Measurements from ENCODE around the gene ABCD1. TPM values are rescaled to one million over a fixed set of nuclear protein-coding genes. Genes with fewer than 3 reads are reported as not detected.

ABCD1 gene
- total RNA-seq, 2 experiments from 2014 or later: 8.6 to 9.2 TPM

DNA sequence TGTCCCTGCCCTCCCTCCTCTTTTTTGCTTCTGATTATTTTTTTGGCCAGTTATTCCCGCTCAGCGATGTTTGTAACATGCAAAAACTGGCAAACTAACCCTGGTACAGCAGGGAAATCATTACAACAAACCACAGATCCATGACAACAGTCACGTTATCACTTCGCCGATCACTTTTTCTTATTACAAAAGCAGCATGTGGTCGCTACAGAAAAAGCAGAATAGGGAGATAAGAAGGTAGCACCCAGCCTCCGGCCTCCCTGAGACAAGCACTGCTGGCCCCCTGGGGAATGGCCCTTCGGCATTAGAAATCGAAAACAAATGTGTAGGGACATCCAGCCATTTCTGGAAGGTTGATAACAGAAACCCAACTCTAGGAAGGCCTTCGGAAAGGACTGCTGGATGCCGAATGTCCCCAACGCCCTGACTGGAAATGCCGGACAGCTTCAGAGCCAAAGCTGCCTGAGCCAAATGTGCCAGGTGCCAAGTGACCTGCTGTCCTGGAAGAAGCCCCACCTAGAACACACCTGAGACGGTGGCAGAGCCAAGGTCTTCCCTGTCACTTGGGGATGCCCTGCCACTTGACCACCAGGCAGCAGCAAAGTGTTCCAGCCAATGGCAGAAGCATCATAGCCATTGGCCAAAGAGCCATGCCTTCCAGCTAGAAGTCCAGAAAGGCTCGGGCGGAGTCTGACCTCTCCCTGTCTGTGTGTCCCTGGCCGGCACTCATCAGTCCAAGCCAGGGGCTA is 66.6 kb downstream of the ABCD1 start:
- no peaks in the 10 kb centered on the region for H3K27me3 Mint-ChIP-seq
- H3K4me1 Mint-ChIP-seq (ENCODE audit: low read depth): peaks cover 13% of the 10 kb centered on the region
- no peak for DNase-seq
- ChIA-PET POLR2A (interaction anchor here (0.6 kb wide), 1 partner anchor 158 kb away, joined by 3 read pairs; no protein-coding TSS in a partner anchor), CTCF (no interaction called here)
- intact Hi-C loops (cut with DNase I, micrococcal nuclease): loop anchor here in 1 of 2 experiments (5.0 kb wide), 1 partner anchor 64 kb away; no protein-coding TSS in a partner anchor
- Histone ChIP-seq H3K9me3 (ENCODE audit: control insufficient read depth in 1 of 2, insufficient read depth in 1 of 2, low read length in 2 of 2) (no peaks in the 10 kb centered on the region), H3K4me1 (ENCODE audit: insufficient read depth, low read length) (peaks cover 38% of the 10 kb centered on the region), H3K27ac (ENCODE audit: low read depth in 1 of 2, low read length in 2 of 2) (no peak overlapping the region), H3K4me3 (ENCODE audit: low read length) (no peak overlapping the region), H3K27me3 (ENCODE audit: control insufficient read depth in 1 of 2, insufficient read depth in 2 of 2, low read length in 2 of 2) (no peaks in the 10 kb centered on the region), H3K36me3 (ENCODE audit: insufficient read depth, low read length) (peaks cover 24% of the 10 kb centered on the region)
- H3K4me3 Mint-ChIP-seq: no peak overlapping the region
- no peaks in the 10 kb centered on the region for H3K9me3 Mint-ChIP-seq
- TF ChIP-seq CTCF (IDR thresholded peaks at IDR 0.05): no peak
- H3K36me3 Mint-ChIP-seq (ENCODE audit: low read depth): peaks cover 19% of the 10 kb centered on the region
- H3K27ac Mint-ChIP-seq: no peak overlapping the region
- no peak for ATAC-seq (ENCODE audit: poor library complexity)

- peaks cover 14% of the 10 kb centered on the region for H3K4me1 Mint-ChIP-seq (ENCODE audit: low read depth)
- H3K4me3 Mint-ChIP-seq: peak overlapping the region; percentile 97
- no peak for TF ChIP-seq CTCF (IDR thresholded peaks at IDR 0.05)
- ChIA-PET POLR2A (no interaction called here), CTCF (no interaction called here)
- Histone ChIP-seq H3K27ac (ENCODE audit: low read depth in 1 of 2, low read length in 2 of 2) (no peak overlapping the region), H3K4me1 (ENCODE audit: insufficient read depth, low read length) (peaks cover 44% of the 10 kb centered on the region), H3K36me3 (ENCODE audit: insufficient read depth, low read length) (peaks cover 33% of the 10 kb centered on the region), H3K9me3 (ENCODE audit: control insufficient read depth in 1 of 2, insufficient read depth in 1 of 2, low read length in 2 of 2) (no peaks in the 10 kb centered on the region), H3K27me3 (ENCODE audit: control insufficient read depth in 1 of 2, insufficient read depth in 2 of 2, low read length in 2 of 2) (no peaks in the 10 kb centered on the region), H3K4me3 (ENCODE audit: low read length) (no peak overlapping the region)
- H3K36me3 Mint-ChIP-seq (ENCODE audit: low read depth): peaks cover 17% of the 10 kb centered on the region
- intact Hi-C loops (cut with DNase I, micrococcal nuclease): loop anchor here in 1 of 2 experiments (5.0 kb wide), 1 partner anchor 65 kb away; no protein-coding TSS in a partner anchor
- H3K9me3 Mint-ChIP-seq: no peaks in the 10 kb centered on the region
- ATAC-seq (ENCODE audit: poor library complexity) (no peak), DNase-seq (no peak)
- H3K27ac Mint-ChIP-seq: no peak overlapping the region
- H3K27me3 Mint-ChIP-seq: no peaks in the 10 kb centered on the region
These were observed 67.7 kb downstream of the ABCD1 start for GRCh38 chrX:153792368-153792767.

DNA sequence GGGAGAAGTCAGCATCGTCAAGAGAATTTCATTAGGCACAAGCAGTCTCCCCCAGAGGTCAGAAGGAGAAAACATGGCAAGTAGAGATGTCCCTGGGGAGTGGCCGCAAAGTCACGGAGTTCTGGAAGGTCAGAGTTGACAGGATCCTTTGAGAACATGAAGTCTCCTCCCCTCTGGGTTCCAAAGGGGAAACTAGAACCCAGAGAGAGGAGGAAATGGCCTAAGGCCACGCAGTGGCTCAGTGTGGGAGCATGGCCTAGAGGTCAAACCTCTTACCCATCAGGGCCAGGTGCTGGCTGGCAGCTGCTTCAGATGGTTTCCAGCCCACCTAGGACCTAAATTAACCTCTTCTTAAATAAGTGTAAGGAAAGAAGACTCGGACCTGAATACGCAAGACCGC is 68.6 kb downstream of the ABCD1 start:
- peaks cover 20% of the 10 kb centered on the region for H3K36me3 Mint-ChIP-seq (ENCODE audit: low read depth)
- intact Hi-C loops (cut with DNase I, micrococcal nuclease): loop anchor here in 1 of 2 experiments (5.0 kb wide), 1 partner anchor 66 kb away; no protein-coding TSS in a partner anchor
- ChIA-PET CTCF (no interaction called here), POLR2A (interaction anchor here (0.7 to 2.4 kb wide), 4 partner anchors 113 to 143 kb away, joined by 3 to 29 read pairs (median 7); no protein-coding TSS in a partner anchor)
- ATAC-seq (ENCODE audit: poor library complexity) (no peak), DNase-seq (no peak)
- peaks cover 14% of the 10 kb centered on the region for H3K4me1 Mint-ChIP-seq (ENCODE audit: low read depth)
- Histone ChIP-seq H3K27ac (ENCODE audit: low read depth in 1 of 2, low read length in 2 of 2) (peak overlapping the region; percentile 83 to 92), H3K27me3 (ENCODE audit: control insufficient read depth in 1 of 2, insufficient read depth in 2 of 2, low read length in 2 of 2) (no peaks in the 10 kb centered on the region), H3K9me3 (ENCODE audit: control insufficient read depth in 1 of 2, insufficient read depth in 1 of 2, low read length in 2 of 2) (no peaks in the 10 kb centered on the region), H3K36me3 (ENCODE audit: insufficient read depth, low read length) (peaks cover 31% of the 10 kb centered on the region), H3K4me1 (ENCODE audit: insufficient read depth, low read length) (peaks cover 44% of the 10 kb centered on the region), H3K4me3 (ENCODE audit: low read length) (peak overlapping the region; percentile 89)
- no peaks in the 10 kb centered on the region for H3K27me3 Mint-ChIP-seq
- no peak for TF ChIP-seq CTCF (IDR thresholded peaks at IDR 0.05)
- H3K27ac Mint-ChIP-seq: peak overlapping the region; percentile 89
- H3K4me3 Mint-ChIP-seq: peak overlapping the region; percentile 97
- no peaks in the 10 kb centered on the region for H3K9me3 Mint-ChIP-seq

Other genes with a start within 250 kb of the ABCD1 start
- gene BGN, start 229.9 kb upstream of the ABCD1 start, total RNA-seq: not detected
- gene ATP2B3, start 207.2 kb upstream of the ABCD1 start, total RNA-seq: not detected
- 10 to 100 TPM; 13.9 to 14.1 TPM for gene CCNQ, start 125.7 kb upstream of the ABCD1 start, total RNA-seq
- not detected for gene DUSP9, start 77.7 kb upstream of the ABCD1 start, total RNA-seq
- gene PNCK, start 51.0 kb upstream of the ABCD1 start, total RNA-seq: 1 to 10 TPM in 1 of 2 experiments, under 1 TPM in 1; 0.70 to 1.0 TPM
- under 1 TPM; 0.42 to 0.71 TPM for gene SLC6A8, start 36.9 kb upstream of the ABCD1 start, total RNA-seq
- 10 to 100 TPM; 42.1 to 43.1 TPM for gene BCAP31, start 469 bp upstream of the ABCD1 start, total RNA-seq
- gene PLXNB3, start 39.4 kb downstream of the ABCD1 start, total RNA-seq: not detected
- gene SRPK3, start 56.2 kb downstream of the ABCD1 start, total RNA-seq: not detected
- gene IDH3G, start 69.5 kb downstream of the ABCD1 start, total RNA-seq: 10 to 100 TPM; 46.8 to 47.3 TPM
- 100 to 1,000 TPM; 171 to 173 TPM for gene SSR4, start 69.8 kb downstream of the ABCD1 start, total RNA-seq
- 10 to 100 TPM; 24.8 to 26.8 TPM for gene PDZD4, start 105.7 kb downstream of the ABCD1 start, total RNA-seq
- gene L1CAM, start 161.3 kb downstream of the ABCD1 start, total RNA-seq: 1 to 10 TPM in 1 of 2 experiments, under 1 TPM in 1; 0.89 to 1.2 TPM
- gene AVPR2, start 179.8 kb downstream of the ABCD1 start, total RNA-seq: not detected
- 100 to 1,000 TPM; 456 to 463 TPM for gene ARHGAP4, start 201.4 kb downstream of the ABCD1 start, total RNA-seq
- 10 to 100 TPM; 41.5 to 42.0 TPM for gene NAA10, start 210.2 kb downstream of the ABCD1 start, total RNA-seq
- 1 to 10 TPM; 8.6 to 9.3 TPM for gene RENBP, start 219.8 kb downstream of the ABCD1 start, total RNA-seq
- gene HCFC1, start 247.0 kb downstream of the ABCD1 start, total RNA-seq: 10 to 100 TPM; 45.9 to 50.2 TPM
- 1 to 10 TPM; 1.4 to 2.0 TPM for gene TMEM187, start 247.9 kb downstream of the ABCD1 start, total RNA-seq

All from CD4-positive, alpha-beta T cell (primary cell).